ENCODE data around the gene PRRT3. TPM values are rescaled to one million over a fixed set of nuclear protein-coding genes. Genes with fewer than 3 reads are reported as not detected.

The PRRT3 gene
- total and polyA plus RNA-seq, 2 of the 13 experiments (the other 11 are each of a cell fraction or from before 2014, with no cell fraction given), result 0.22 to 0.44 TPM

- TF ChIP-seq ZNF235 (CRISPR knock-in tag; IDR thresholded peaks at IDR 0.05; ENCODE audit: borderline replicate concordance) (peak; percentile 83; the same call in 1 of the 2 replicates), ZNF652 (CRISPR knock-in tag; IDR thresholded peaks at IDR 0.05; ENCODE audit: borderline replicate concordance, low read depth) (no peak), ZMYM3 (CRISPR knock-in tag; IDR thresholded peaks at IDR 0.05) (0 out of 2 replicates have a peak, but pooled peaks have one; percentile 23), GLI4 (CRISPR knock-in tag; IDR thresholded peaks at IDR 0.05; ENCODE audit: borderline replicate concordance) (no peak), ZNF33B (CRISPR knock-in tag; IDR thresholded peaks at IDR 0.05) (no peak), JUNB (CRISPR knock-in tag; IDR thresholded peaks at IDR 0.05; ENCODE audit: borderline replicate concordance) (no peak; the same call in 1 of the 2 replicates), HCFC1 (IDR thresholded peaks at IDR 0.05; ENCODE audit: low read depth, low read length) (no peak), ZNF225 (CRISPR knock-in tag; IDR thresholded peaks at IDR 0.05) (no peak), ZNF800 (CRISPR knock-in tag; IDR thresholded peaks at IDR 0.05) (peak; percentile 95), SKI (IDR thresholded peaks at IDR 0.05; ENCODE audit: partially characterized antibody) (no peak), STAT6 (CRISPR knock-in tag; IDR thresholded peaks at IDR 0.05; ENCODE audit: borderline replicate concordance) (no peak), FOXA1 (IDR thresholded peaks at IDR 0.05) (no peak), FOXA1 (CRISPR knock-in tag; IDR thresholded peaks at IDR 0.05) (no peak; the same call in 1 of the 2 replicates), PRDM10 (CRISPR knock-in tag; IDR thresholded peaks at IDR 0.05; ENCODE audit: low read depth) (no peak), ZNF607 (CRISPR knock-in tag; IDR thresholded peaks at IDR 0.05; ENCODE audit: borderline replicate concordance) (0 out of 2 replicates have a peak, but pooled peaks have one; percentile 33), IRF1 (CRISPR knock-in tag; IDR thresholded peaks at IDR 0.05; ENCODE audit: low read depth) (peak; percentile 62; the same call in 1 of the 2 replicates), EEA1 (CRISPR knock-in tag; IDR thresholded peaks at IDR 0.05; ENCODE audit: borderline replicate concordance) (peak; percentile 28; the same call in 1 of the 2 replicates), ZNF780A (CRISPR knock-in tag; IDR thresholded peaks at IDR 0.05) (peak; percentile 69; the same call in 1 of the 2 replicates), PHF8 (CRISPR knock-in tag; IDR thresholded peaks at IDR 0.05) (peak; percentile 74), PAF1 (CRISPR knock-in tag; IDR thresholded peaks at IDR 0.05) (no peak)
Observed at GRCh38 chr3:9932843-9933560, 19.2 kb downstream of the PRRT3 start (continued).

Measured in HepG2 (cell line).